Measurements from ENCODE around the gene WWC2.

DNA sequence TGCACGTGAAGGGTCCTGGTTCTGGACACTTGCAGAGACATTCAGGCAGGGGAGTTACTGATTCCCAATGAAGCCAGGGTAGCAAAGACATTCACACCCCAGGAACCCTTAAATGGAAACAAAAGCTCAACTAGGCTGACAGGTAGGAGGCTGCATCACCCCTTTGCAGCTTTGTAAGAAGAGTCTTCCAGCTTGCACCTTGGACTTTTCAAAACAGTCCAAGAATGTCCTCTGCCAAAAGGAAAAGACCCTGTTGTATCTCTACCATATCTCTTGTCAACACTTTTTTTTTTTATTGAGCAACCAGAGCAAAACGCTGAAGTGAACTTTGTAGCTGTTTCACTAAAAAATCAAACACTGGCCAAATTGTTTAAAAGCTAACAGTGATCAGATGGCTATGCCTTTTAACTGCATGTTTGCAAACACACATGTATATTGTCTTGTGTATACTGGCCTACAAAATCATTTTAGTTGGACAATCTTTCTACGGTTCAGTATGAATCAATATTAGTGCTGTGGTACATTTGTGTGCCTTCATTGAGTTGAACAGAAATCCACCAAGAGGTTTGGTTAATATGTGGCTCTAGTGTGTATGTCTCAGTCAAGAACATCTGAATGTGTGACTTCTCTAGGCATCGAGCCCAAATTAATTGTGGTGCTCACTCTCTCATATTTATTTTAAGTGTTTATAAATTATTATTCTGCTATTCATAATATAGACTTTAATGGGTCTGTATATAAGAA lies 18.5 kb upstream of the WWC2 start:
- TF ChIP-seq, protein P1, sequence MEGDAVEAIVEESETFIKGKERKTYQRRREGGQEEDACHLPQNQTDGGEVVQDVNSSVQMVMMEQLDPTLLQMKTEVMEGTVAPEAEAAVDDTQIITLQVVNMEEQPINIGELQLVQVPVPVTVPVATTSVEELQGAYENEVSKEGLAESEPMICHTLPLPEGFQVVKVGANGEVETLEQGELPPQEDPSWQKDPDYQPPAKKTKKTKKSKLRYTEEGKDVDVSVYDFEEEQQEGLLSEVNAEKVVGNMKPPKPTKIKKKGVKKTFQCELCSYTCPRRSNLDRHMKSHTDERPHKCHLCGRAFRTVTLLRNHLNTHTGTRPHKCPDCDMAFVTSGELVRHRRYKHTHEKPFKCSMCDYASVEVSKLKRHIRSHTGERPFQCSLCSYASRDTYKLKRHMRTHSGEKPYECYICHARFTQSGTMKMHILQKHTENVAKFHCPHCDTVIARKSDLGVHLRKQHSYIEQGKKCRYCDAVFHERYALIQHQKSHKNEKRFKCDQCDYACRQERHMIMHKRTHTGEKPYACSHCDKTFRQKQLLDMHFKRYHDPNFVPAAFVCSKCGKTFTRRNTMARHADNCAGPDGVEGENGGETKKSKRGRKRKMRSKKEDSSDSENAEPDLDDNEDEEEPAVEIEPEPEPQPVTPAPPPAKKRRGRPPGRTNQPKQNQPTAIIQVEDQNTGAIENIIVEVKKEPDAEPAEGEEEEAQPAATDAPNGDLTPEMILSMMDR (conservative IDR thresholded peaks at IDR 0.05) = no peak
- TF ChIP-seq ZFX (IDR thresholded peaks at IDR 0.05) = no peak

Measured in C4-2B (cell line).